HFFc6 (cell line): Measurements from ENCODE around the gene ARHGAP28. TPM values are rescaled to one million over a fixed set of nuclear protein-coding genes. Genes with fewer than 3 reads are reported as not detected.

ENCODE experiments used
- DNase-seq: peaks from one replicate; pipeline ENCODE4 v3.0.0-alpha.2; 2018
- H3K27ac Mint-ChIP-seq: 2 replicates; pipeline ENCODE4 v1.8.0; 2020; ENCODE audit warnings: mild to moderate bottlenecking, mixed read lengths
- H3K27me3 Mint-ChIP-seq: 2 replicates; pipeline ENCODE4 v1.8.0; 2021; ENCODE audit warnings: mild to moderate bottlenecking, moderate library complexity, mixed read lengths; ENCODE audit not compliant: insufficient read depth
- H3K36me3 Mint-ChIP-seq: 2 replicates; pipeline ENCODE4 v1.8.0; 2021; ENCODE audit warnings: low read depth, mixed read lengths
- H3K4me1 Mint-ChIP-seq: 2 replicates; pipeline ENCODE4 v1.8.0; 2020; ENCODE audit warnings: low read depth, mixed read lengths
- H3K4me3 Mint-ChIP-seq: 2 replicates; pipeline ENCODE4 v1.8.0; 2020; ENCODE audit warnings: mild to moderate bottlenecking, moderate library complexity, mixed read lengths
- H3K9me3 Mint-ChIP-seq: 2 replicates; pipeline ENCODE4 v1.8.0; 2020; ENCODE audit warnings: mild to moderate bottlenecking, mixed read lengths
- total RNA-seq, 6 experiments: library from RNA; stranded (reverse); fragmentation: NEBNext Ultra II Directional; extraction: Animal tissue kit (Norgen Biotek cat#: 25700); gene quantifications; 2 replicates in 1 of 6; 3 replicates in 5 of 6; pipeline ENCODE4 v1.2.3, GENCODE V29; 2021
- TF ChIP-seq, protein P1 (sequence below): fragments of 200-600 bp; sonication (generic); IDR thresholded peaks from 2 replicates; pipeline ENCODE4 v1.5.0; 2021; ENCODE audit warnings: antibody characterized with exemption, mild to moderate bottlenecking

Gene ARHGAP28
- total RNA-seq, 6 experiments from 2014 or later = 0.05 to 0.97 (median 0.39) TPM; not detected in 1

GRCh38 chr18:6962571-6963451 is 233.3 kb downstream of the ARHGAP28 start:
- Mint-ChIP-seq H3K4me1 (no peaks in the 10 kb centered on the region), H3K4me3 (no peak overlapping the region), H3K27me3 (no peaks in the 10 kb centered on the region), H3K27ac (no peak overlapping the region), H3K9me3 (peaks cover 13% of the 10 kb centered on the region), H3K36me3 (no peaks in the 10 kb centered on the region)
- TF ChIP-seq, protein P1, sequence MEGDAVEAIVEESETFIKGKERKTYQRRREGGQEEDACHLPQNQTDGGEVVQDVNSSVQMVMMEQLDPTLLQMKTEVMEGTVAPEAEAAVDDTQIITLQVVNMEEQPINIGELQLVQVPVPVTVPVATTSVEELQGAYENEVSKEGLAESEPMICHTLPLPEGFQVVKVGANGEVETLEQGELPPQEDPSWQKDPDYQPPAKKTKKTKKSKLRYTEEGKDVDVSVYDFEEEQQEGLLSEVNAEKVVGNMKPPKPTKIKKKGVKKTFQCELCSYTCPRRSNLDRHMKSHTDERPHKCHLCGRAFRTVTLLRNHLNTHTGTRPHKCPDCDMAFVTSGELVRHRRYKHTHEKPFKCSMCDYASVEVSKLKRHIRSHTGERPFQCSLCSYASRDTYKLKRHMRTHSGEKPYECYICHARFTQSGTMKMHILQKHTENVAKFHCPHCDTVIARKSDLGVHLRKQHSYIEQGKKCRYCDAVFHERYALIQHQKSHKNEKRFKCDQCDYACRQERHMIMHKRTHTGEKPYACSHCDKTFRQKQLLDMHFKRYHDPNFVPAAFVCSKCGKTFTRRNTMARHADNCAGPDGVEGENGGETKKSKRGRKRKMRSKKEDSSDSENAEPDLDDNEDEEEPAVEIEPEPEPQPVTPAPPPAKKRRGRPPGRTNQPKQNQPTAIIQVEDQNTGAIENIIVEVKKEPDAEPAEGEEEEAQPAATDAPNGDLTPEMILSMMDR = no peak
- DNase-seq = no peak

GRCh38 chr18:6963452-6964097 is 234.1 kb downstream of the ARHGAP28 start:
- TF ChIP-seq, protein P1 = no peak
- Mint-ChIP-seq H3K27me3 (no peaks in the 10 kb centered on the region), H3K4me3 (no peak overlapping the region), H3K36me3 (no peaks in the 10 kb centered on the region), H3K9me3 (peaks cover 17% of the 10 kb centered on the region), H3K27ac (no peak overlapping the region), H3K4me1 (no peaks in the 10 kb centered on the region)
- no peak for DNase-seq
